ENCODE data around the gene LRBA.

The LRBA gene

DNA sequence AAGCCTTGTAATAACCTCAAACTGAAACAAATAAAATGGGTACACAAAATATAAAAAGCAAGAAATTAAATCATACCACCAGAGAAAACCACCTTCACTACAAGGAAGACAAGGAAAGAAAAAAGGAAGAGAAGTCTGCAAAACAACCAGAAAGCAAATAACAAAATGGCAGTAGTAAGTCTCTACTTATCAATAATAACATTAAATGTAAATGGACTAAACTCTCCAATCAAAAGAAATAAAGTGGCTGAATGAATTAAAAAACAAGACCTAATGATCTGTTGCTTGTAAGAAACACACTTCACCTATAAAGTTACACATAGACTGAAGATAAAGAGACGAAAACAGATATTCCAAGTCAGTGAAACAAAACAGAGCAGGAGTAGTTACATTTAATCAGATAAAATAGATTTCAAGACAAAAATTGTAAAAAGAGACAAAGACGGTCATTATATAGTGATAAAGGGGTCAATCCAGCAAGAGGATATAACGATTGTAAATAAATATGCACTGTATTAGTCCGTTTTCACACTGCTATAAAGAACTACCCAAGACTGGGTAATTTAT is 289.0 kb downstream of the LRBA start:
- DNase-seq (ENCODE audit: low spot score): no peak

DNA sequence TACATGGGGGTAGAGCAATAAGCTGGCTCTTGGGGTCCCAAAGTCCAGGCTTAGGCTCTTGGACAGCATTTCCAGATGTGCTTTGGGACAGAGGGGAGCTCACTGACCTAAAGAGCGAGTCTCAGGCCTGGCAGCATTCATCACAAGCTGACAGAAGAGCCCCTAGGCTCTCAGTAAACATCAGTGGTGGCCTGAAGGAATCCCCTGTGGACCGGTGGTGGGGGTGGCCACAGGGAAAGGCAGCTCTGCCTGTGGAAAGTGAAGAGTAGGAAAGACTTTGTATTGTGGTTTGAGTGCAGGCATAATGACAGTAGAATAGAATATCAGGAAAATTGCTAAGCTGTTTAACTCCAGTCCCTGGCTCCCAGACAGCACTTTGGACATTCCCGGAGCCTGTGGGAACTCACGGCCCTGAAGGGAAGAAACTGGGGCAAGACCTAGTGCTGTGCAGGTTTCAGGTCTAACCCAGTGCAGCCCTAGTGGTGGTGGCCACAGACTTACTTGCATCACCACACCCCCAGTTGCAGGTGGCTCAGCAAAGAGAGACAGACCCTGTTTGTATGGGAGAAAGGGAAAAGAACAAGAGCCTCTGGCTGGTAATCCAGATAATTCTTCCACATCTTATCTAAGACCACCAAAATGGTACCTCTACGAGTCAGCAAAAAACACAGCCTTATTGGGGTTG is 291.2 kb downstream of the LRBA start:
- no peak for DNase-seq (ENCODE audit: low spot score)

GRCh38 chr4:150722908-150723362 is 292.1 kb downstream of the LRBA start:
- peak; percentile 12 for DNase-seq (ENCODE audit: low spot score)

DNA sequence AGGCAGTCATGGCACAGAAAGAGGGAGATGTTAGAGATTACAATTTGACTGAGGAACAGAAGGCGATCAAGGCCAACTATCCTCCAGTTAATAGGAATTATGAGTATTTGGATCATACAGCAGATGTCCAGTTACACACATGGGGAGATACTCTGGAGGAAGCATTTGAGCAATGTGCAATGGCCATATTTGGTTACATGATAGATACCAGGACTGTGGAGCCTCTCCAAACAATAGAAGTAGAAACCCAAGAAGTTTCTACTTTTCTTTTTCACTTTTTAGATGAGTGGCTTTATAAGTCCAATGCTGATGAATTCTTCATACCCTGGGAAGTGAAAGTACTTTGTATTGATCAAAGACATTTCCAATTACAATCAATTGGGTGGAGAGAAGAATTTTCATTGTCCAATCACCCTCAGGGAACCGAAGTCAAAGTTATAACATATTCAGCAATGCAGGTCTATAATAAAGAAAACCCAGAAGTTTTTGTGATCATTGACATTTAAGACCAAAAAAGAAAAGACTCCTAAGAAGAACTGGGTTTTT is 294.0 kb downstream of the LRBA start:
- no peak for DNase-seq (ENCODE audit: low spot score)

DNA sequence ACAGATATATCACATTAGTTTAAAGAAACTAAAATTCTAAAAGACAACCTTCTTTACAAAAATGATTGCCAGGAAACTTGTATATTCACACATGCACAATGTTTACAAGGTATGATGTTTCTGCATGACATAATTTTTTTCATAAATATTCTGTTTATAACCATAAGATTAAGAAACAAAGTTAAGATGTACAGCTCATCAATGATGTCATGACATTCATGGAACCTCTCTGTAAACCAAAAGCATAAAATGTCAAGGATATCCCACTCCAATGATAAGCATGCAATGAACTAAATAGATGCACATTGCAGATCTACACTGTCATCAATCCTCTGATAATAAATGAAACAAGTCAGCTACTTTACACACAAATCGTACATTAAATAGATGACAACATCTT is 297.1 kb downstream of the LRBA start:
- DNase-seq (ENCODE audit: low spot score): no peak

DNA sequence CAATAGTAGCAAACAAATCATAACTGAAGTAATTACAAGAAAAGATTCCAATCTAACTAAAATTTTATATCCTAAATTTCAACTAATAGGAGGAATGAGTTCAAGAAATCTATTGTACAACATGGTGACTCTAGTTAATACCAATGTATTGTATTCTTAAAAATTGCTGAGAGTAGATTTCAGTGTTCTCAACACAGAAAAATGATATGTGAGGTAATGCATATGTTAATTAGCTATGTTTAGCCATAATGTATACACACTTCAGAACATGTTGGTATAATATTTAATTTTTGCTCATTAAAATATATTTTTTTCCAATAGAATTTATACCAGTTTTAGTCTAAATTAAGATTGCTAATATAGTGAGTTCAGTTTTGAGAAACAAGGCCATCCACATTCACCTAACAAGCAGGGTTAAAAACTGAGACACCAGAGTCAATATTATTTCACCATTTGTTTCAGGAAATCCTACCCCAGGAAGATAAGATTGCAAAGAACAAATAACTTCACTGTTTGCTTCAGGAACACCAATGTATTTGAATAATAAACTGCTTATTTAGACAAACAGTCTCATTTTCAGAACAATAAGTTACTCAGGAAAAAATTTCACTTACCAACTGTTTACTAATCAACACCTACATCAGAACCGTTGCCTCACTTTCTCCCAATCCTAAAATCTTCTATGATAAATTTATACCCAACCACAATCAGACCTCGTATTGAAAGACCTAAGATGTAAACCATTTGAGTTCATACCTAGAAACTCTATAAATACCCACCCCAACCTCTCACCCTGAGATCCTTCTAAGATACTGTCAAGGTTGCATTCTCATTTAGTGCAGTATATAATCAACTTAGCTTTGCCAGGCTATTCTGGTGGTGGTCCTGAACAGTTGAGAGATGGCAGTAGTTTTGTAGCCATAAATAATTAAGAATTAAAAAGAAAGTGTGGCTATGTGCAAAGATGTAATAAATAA is 300.3 kb downstream of the LRBA start:
- no peak for DNase-seq (ENCODE audit: low spot score)

DNA sequence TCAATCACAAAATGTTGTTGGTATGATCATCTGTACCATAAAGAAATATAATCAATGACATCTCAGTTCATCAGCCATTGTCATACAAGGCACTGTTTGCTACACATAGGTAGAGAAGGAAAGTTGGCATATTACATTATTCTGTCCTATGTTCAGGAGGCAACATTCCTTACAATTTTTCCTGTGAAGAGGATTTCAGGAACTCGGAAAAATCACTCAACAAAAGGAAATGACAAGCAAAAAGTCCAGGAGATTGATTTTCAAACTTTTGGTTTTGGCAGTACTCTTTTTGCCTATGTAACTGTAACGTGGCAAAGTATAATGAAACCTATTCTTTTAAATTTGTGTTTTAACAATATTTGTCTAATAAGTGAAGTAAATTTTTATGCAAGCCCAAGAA is 301.8 kb downstream of the LRBA start:
- no peak for DNase-seq (ENCODE audit: low spot score)

DNA sequence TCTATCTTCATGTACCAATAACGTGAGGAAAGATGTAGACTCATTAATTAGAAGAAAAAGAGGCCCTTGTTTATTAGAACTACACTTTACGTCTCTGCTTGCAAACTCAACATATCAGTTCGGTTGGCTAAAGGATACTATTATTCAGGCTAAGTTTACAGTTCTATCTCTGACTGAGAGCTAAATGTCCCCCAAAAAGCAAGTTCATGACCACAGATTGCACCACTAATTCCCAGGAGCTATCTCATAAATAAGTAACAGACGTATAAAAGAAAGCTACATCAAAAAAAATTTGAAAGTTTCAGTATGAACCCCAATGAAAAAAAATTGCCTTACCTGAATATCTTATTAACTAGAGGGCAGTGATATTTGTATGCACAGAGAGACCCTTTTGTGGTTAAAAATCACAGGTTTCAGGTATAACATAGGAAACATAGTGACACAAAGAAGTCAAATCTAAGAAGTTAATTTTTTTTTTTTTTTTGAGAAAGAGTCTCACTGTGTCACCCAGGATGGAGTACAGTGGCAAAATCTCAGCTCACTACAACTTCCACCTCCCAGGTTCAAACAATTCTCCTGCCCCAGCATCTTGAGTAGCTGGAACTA is 304.2 kb downstream of the LRBA start:
- no peak for DNase-seq (ENCODE audit: low spot score)

DNA sequence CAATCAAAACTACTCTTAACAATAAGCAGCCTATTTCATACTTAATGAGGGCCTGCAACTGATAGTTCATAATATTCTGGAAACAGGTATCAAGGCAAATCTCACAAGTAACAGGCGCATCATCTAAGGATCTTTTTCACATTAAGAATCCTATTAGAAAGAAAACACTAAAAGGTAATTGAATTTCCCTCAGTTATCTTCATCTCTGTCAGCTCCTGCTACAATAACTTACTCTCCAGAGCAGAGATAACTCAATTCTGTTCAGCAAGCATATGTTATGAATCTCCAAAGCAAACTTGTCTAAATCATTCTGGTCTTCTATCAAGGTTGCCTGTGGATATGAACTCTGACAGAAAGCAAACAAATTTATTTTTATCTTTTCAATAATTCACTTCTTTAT is 307.1 kb downstream of the LRBA start:
- DNase-seq (ENCODE audit: low spot score): no peak

- no peak for DNase-seq (ENCODE audit: low spot score)
Observed at GRCh38 chr4:150699599-150699998, 315.5 kb downstream of the LRBA start.

DNA sequence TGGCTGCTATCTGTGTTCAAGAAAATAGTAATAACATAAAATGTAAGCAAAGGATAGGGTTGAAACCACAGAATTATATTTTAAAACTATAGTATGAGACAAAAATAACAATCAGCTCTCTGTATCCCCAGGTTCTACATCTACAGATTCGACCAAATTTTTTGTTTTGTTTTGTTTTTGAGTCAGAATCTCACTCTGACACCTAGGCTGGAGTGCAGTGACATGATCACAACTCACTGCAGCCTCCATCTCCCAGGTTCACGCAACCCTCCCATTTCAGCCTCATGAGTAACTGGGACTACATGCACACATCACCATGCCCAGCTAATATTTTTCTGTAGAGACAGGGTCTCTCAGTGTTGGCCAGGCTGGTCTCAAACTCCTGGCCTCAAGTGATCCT is 319.9 kb downstream of the LRBA start:
- no peak for DNase-seq (ENCODE audit: low spot score)

GRCh38 chr4:150694438-150694837 is 320.6 kb downstream of the LRBA start:
- DNase-seq (ENCODE audit: low spot score): no peak

DNA sequence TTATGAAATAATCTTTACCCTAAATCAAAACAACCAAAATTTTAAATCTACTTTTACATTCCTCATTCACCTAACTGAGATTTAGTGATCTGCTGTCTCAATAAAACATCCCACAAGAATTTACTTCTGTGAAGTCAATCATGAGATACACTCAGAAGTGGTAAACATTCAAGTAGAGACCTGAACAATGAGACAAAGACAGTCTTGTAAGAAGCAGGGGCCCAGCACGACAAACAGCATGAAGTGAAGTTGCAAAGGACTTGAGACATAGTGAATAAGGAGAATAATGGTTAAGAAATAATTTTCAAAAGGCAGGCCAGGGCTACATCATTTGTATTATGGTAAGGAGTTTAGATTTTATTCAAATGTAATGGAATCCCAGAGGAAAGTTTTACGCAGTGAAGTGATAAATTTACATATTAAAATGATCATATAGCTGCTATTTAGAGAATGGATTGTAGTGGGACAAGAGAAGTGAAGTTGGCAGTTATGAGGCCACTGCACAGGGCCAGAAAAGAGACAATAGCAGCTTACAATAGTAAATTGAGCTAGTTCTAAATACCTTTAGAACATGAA is 331.2 kb downstream of the LRBA start:
- no peak for DNase-seq (ENCODE audit: low spot score)

DNA sequence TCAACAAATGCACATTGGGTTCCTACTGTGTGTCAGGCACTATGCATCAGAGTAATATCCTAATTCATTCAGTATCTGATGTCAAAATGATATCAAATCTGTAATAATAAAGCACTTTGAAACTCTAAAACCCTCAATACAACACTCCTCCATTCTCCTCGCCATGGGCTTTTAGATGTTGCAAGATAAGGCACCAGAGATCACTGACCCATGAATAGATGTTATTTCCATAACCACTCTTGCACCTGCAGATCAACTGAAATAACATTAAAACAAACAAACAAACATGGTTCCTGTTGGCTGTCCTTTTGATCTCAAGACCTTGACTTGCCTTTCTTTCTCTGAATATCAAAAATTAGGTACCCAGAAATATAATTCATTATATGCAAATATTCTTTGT is 333.0 kb downstream of the LRBA start:
- DNase-seq (ENCODE audit: low spot score): no peak

GRCh38 chr4:150681063-150681462 is 334.0 kb downstream of the LRBA start:
- no peak for DNase-seq (ENCODE audit: low spot score)

DNA sequence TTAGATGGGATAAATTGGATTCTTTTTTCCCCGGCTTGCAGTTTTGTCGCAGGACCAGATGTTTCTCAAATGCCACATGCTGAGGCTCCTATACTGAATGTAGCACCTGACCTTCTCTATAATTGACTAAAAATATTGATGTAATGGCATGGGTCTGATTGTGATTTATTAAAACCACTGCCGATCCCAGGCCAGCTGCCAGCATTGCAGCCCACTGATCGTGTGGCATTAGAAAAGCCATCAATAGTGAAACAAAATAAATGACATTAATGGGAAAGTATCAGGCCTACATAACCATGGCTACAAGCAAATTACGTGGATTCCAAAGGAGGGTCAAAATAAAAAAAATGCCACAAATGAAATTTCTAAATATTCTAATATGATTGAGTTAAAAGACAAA is 334.4 kb downstream of the LRBA start:
- DNase-seq (ENCODE audit: low spot score): no peak

- no peak for DNase-seq (ENCODE audit: low spot score)
Observed at GRCh38 chr4:150679765-150680343, 335.2 kb downstream of the LRBA start.

GRCh38 chr4:150679018-150679764 is 335.9 kb downstream of the LRBA start:
- DNase-seq (ENCODE audit: low spot score): no peak

DNA sequence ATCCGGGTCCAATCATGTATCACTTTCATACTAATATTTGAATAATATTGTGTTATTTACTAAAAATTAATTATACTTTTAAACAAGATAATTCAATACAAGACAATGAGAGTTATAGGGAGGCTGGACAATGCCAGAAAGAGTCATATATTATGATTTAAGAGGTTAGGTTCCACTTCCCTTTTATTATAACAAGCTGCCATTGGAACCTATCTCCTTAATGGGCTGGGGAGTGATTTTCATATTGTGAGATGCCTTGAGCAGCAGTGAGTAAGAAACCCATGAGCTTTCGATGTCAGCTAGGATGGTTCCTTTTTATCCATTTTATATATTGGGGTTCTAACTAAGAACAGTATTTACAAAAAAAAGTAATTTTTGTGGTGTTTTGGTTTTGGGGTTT is 341.3 kb downstream of the LRBA start:
- no peak for DNase-seq (ENCODE audit: low spot score)

DNA sequence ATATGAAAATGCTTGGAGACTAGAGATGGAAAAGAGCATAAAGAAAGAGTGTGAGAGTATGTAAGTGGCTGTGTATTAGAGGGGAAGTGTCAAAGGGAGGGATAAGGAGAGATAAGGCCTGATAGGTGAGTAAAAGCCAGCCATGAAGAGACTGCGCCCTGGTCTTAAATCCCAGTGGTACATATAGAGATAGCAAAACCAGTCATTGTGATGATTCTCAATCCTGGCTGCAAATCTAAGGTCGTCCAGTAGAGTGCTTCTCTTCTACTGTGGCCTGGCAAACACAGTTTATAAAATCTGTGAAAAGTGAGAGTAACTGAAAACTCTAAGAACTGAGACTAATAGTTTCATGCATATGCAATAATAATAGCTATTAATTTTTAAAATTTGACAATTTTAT is 346.3 kb downstream of the LRBA start:
- DNase-seq (ENCODE audit: low spot score): no peak

DNA sequence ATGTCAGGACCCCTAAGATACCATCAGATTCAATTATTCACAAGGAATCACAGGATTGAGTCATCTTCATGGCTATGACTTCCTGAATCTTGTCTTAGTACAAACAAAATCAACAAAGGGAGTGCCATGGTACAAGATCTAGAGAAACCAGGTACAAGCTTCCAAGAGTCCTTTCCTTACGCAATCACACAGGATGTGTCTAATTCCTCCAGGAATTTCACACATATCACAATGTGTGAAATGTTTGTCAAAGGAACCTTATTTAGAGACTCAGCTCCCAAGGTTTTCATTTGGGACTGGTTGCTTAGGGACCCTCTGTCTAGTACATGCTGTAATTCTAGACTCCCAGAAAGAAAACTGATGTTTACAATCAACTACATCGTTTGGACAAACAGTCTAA is 350.1 kb downstream of the LRBA start:
- no peak for DNase-seq (ENCODE audit: low spot score)
